Esophagus muscularis mucosa (tissue), 4 donors: ENCODE results near the gene SRY.

ENCODE experiments used
- EP300 ChIP-seq: sonication (generic); formaldehyde crosslinking; IDR thresholded peaks from one replicate; pipeline ENCODE4 v1.6.1; 2017; ENCODE audit warnings: antibody characterized with exemption
- POLR2A ChIP-seq: fragments of 450-650 bp; IDR thresholded peaks from one replicate; pipeline ENCODE4 v1.6.1; 2017; ENCODE audit warnings: antibody characterized with exemption, moderate library complexity, mild to moderate bottlenecking, low read depth
- TF ChIP-seq, protein P1 (sequence below), 3 experiments: fragments of 200-600 bp in 2 of 3; fragments of 450-650 bp in 1 of 3; sonication (generic) in 2 of 3; IDR thresholded peaks; one replicate each; pipeline ENCODE4 v1.5.1; 2017 to 2019; ENCODE audit warnings: antibody characterized with exemption in 3 of 3, mild to moderate bottlenecking in 2 of 3, moderate library complexity in 1 of 3

DNA sequence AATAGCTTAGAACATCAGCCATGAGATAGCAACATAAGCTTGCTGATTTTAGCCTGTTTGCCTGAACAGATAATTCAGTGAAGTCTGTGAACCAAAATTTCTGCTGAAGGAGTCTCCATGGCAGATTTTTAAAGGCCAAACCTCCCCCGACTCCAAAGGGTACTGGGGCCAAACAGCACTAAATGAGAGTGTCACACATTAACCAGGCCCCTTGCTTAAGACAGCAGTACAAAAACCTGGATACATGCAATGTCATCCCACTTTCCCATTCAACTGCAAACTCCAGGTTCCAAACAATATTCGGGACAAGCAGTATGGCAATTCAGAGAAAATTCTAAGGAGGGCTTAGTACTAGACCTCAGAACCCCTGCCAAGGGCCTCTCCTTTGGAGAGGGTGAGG is 49.6 kb upstream of the SRY start:
- TF ChIP-seq, protein P1, sequence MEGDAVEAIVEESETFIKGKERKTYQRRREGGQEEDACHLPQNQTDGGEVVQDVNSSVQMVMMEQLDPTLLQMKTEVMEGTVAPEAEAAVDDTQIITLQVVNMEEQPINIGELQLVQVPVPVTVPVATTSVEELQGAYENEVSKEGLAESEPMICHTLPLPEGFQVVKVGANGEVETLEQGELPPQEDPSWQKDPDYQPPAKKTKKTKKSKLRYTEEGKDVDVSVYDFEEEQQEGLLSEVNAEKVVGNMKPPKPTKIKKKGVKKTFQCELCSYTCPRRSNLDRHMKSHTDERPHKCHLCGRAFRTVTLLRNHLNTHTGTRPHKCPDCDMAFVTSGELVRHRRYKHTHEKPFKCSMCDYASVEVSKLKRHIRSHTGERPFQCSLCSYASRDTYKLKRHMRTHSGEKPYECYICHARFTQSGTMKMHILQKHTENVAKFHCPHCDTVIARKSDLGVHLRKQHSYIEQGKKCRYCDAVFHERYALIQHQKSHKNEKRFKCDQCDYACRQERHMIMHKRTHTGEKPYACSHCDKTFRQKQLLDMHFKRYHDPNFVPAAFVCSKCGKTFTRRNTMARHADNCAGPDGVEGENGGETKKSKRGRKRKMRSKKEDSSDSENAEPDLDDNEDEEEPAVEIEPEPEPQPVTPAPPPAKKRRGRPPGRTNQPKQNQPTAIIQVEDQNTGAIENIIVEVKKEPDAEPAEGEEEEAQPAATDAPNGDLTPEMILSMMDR (IDR thresholded peaks at IDR 0.05), result no peak
- no peak for TF ChIP-seq POLR2A
- TF ChIP-seq EP300, result no peak
